Inferior parietal cortex (tissue), 1 donor: ENCODE results near the gene DHRS7B.
"Not testable (repeated sequence)": the region's sequence is repeated elsewhere in the genome, so short reads cannot be mapped to it uniquely, and the experiment has no call there.

Experiments
- DNase-seq: peaks from one replicate; pipeline ENCODE4 v3.0.0-alpha.2; 2016; ENCODE audit errors: extremely low spot score

The DHRS7B gene

GRCh38 chr17:21126645-21127508 lies at the start of gene DHRS7B:
DHRS7B (plus strand) TSS chr17:21126964; CDS start chr17:21126972, 8 bp downstream.
- DNase-seq: peak; percentile 98

GRCh38 chr17:21077281-21077680 lies 49.5 kb upstream of the DHRS7B start:
- DNase-seq: no peak

- DNase-seq: no peak
Observed at GRCh38 chr17:21078016-21078780, 48.6 kb upstream of the DHRS7B start.

GRCh38 chr17:21079196-21079595 lies 47.6 kb upstream of the DHRS7B start:
- DNase-seq: no peak

- DNase-seq: no peak
Observed at GRCh38 chr17:21082001-21082436, 44.7 kb upstream of the DHRS7B start.

GRCh38 chr17:21085280-21085679 lies 41.5 kb upstream of the DHRS7B start:
- not testable (repeated sequence) for DNase-seq

GRCh38 chr17:21085707-21086106 lies 41.1 kb upstream of the DHRS7B start:
- DNase-seq: no peak

- DNase-seq: no peak
Observed at GRCh38 chr17:21089145-21089544, 37.6 kb upstream of the DHRS7B start.

- DNase-seq: no peak
Observed at GRCh38 chr17:21089933-21090901, 36.5 kb upstream of the DHRS7B start.

GRCh38 chr17:21090902-21091618 lies 35.7 kb upstream of the DHRS7B start:
- DNase-seq: no peak

GRCh38 chr17:21094298-21094704 lies 32.5 kb upstream of the DHRS7B start:
- no peak for DNase-seq

- DNase-seq: no peak
Observed at GRCh38 chr17:21095735-21096134, 31.0 kb upstream of the DHRS7B start.

GRCh38 chr17:21096874-21097273 lies 29.9 kb upstream of the DHRS7B start:
- no peak for DNase-seq

- DNase-seq: peak; percentile 75
Observed at GRCh38 chr17:21098934-21099689, 27.7 kb upstream of the DHRS7B start.

- no peak for DNase-seq
Observed at GRCh38 chr17:21100636-21101035, 26.1 kb upstream of the DHRS7B start.

GRCh38 chr17:21104608-21105007 lies 22.2 kb upstream of the DHRS7B start:
- no peak for DNase-seq

GRCh38 chr17:21105064-21105894 lies 21.5 kb upstream of the DHRS7B start:
- no peak for DNase-seq

- DNase-seq: no peak
Observed at GRCh38 chr17:21106316-21106715, 20.4 kb upstream of the DHRS7B start.

GRCh38 chr17:21107067-21107650 lies 19.6 kb upstream of the DHRS7B start:
- not testable (repeated sequence) for DNase-seq
